GM19452 (cell line): ENCODE measurements around the gene POLR1C.
"Not testable (repeated sequence)": the region's sequence is repeated elsewhere in the genome, so short reads cannot be mapped to it uniquely, and the experiment has no call there.

Experiments used
- ATAC-seq: cut with Tn5 transposase; IDR thresholded peaks from one replicate; pipeline ENCODE4 v1.9.1; 2021; ENCODE audit not compliant: unreplicated experiment

The POLR1C gene, protein sequence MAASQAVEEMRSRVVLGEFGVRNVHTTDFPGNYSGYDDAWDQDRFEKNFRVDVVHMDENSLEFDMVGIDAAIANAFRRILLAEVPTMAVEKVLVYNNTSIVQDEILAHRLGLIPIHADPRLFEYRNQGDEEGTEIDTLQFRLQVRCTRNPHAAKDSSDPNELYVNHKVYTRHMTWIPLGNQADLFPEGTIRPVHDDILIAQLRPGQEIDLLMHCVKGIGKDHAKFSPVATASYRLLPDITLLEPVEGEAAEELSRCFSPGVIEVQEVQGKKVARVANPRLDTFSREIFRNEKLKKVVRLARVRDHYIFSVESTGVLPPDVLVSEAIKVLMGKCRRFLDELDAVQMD

DNA sequence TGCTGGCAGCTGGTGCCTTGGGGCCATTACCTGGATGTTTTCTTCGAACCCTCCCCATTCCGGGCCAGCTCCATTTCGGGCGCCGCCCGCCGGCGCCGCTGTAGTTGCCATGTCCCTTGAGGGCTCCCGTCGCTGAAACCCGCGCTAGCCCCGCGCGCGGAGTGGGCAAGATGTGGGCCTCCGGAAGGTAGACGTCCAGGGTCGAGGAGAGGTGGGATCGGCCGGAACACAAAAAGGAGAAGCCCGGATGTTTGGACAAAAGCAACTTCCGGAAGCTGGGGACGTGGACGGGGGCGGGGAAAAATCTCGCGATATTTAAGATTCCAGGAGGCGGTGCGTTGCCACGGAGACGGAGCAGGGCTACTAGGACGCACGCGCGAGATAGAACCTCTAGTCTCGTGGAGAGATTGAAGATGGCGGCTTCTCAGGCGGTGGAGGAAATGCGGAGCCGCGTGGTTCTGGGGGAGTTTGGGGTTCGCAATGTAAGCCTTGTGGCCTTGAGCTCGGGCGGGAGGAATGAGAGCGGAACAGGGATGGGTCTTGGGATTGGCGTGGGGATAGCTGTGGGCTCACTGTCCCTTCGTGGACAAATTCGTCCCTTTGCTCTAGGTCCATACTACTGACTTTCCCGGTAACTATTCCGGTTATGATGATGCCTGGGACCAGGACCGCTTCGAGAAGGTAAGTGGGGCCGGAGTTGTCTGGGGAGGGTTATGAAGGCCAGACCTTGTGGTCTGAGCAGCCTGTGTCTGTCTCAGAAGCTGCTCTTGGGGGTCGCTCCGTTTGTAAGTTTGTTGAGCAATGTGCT is at the start of gene POLR1C, which contains the start of gene YIPF3:
TSS of gene POLR1C (plus strand) at position 393 of the 808 bp plus-strand sequence. CDS start at position 414, 21 bp downstream.
TSS of gene YIPF3 (minus strand) at position 230 of the 808 bp plus-strand sequence. CDS start at position 111, 119 bp downstream.
- ATAC-seq: peak; percentile 90

DNA sequence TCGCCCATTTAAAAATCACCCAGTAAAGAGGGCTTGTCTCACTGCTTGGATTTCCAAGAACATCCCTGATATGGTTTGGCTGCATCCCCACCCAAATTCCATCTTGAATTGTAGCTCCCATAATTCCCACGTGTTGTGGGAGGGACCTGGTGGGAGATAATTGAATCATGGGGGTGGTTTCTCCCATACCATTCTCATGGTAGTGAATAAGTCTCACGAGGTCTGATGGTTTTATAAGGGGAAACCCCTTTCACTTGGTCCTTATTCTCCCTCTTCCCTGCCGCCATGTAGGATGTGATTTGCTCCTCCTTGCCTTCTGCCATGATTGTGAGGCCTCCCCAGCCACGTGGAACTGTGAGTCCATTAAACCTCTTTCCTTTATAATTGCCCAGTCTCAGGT is 49.6 kb upstream of the POLR1C start:
- not testable (repeated sequence) for ATAC-seq

DNA sequence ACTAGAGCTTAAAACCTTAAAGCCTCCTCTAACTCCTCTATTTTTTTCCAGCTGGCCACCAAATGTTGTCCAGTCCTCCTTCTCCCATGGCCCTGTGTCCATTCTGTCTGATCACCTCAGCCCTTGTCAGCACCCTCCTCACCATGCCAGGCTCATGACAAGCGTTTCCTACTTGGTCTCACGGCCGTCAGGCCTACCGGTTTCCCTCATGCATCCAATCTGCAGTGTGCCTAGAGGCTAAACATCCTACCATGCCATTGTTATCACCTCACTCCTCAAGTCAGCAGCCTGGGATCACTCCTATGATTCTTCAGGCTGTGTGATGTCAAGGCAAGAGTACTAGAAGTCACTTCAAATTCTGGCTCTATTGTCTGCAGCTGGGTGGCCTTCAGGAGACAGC is 49.1 kb upstream of the POLR1C start:
- no peak for ATAC-seq

DNA sequence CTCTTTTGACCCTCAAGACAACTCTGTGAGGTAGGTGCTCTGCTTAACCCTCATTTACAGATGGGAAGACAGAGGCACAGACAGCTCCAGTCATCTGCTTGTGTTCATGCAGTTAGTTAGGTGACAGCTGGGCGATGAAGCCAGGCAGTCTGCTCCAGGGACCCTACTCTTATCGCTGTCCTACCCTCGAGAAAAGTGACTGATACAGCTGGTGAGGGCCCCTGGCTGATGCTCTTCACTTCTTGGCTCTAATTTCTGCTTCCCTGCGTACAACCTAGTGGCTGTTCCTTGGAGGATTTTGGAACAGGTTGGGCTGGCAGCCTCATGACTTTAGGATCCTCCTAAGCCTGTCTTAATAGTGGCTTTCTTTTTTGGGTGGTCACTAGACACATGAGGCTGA is 48.6 kb upstream of the POLR1C start:
- ATAC-seq: no peak

DNA sequence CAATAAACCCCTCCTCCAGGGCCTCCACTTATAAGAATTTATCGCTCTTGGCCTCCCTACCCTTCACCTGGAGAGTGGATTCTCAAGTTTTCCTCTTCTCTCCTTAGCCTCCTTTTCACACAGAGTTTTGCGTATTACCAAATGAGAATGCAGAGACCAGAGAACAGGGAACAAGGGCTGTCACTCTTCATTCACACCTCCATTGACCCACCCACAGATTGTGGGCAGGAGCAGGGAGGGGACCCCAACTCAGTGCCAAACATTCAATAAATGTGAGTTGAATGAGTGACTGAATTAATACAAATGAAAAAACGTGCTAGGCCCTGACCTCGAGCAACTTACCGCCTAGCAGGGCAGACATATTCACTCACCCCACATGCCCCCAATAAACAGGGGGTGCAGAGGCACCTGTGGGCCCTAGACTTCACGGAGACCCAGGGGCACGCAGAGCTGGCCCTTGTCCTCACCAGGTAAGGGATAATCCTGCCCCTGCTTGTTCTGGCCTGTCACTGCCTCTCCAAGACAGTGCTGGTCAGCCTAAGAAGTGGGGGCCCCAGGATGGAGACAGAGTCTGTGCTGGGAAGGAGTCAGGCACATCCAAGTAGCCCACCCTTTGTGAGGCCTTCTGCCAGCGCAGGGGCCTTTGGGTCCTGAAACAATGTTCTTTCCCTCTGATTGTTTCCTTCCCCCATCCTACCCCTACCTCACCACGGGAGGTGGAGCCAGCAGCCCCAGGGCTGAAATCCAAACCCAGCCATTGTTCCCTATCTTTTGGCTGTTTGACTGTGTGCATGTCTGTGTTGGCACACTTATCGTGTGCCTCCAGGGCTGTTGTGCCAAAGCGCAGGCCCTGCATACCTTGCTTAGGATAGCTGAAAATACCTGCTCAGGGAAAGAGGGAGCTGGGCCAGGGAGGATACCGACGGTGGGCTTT is 47.9 kb upstream of the POLR1C start:
- no peak for ATAC-seq

DNA sequence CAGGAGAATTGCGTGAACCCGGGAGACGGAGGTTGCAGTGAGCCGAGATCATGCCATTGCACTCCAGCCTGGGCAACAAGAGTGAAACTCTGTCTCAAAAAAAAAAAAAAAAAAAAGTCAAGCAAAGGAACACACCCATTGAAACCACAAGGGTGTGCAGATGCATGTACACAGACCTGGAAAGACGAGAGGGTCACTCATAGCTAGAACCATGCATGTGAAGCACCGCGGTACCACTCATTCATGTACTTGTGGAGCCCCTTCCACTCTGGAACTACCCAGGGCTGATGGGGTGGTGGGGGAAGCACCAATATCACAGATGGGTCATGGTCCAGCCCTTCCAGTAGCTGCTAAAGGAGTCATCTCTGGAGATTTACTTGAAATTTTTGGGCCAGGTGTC is 46.9 kb upstream of the POLR1C start:
- ATAC-seq: no peak

DNA sequence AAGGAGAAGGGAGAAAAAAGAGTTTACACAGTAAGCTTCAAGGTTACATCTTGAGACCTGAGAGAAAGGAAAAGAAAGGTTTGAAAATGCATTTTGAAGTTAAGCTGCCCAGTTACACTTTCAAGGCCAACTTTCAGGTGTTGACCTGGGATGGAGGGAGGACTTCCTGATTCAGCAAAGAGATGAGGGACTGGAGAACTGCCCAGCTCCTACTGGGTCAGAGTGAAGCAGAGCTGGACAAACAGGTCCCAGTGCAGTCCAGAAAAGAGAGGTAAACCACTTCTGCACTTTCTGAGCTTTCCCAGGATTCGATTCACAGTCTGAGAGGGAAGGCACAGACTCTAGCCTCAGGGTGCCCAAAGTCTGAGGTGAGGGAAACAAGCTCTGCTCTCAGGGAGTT is 45.5 kb upstream of the POLR1C start:
- no peak for ATAC-seq

DNA sequence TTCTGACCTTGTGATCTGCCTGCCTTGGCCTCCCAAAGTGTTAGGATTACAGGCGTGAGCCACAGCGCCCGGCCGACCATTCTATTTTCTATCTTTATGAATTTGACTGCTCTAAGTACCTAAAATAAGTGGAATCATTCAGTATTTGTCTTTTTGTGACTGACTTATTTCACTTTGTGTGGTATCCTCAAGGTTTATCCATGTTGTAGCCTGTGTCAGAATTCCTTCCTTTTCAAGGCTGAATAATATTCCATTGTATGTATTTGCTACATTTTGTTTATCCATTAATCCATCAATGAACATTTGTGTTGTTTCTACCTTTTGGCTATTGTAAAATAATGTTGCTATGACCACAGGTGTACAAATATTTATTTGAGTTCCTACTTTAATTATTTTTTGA is 44.4 kb upstream of the POLR1C start:
- ATAC-seq: no peak

DNA sequence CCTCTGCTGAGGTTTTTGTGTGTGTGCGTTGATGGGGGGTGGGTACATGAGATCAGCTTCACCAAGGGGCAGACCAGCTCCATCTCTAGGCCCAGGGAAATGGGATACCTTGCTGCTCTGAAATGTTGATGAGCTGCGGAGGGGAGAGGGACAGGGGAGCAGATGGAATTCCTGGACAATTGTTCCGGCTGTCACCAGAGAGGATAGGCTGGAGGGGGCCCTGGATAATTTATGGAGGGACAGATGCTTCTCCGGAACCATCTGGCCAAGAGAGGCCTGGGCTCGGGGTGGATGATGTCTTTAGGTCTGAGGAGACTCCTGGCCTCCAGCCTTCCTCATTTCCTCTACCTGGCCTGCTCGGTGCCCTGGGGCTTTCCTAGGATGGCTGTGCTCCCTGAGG is 41.4 kb upstream of the POLR1C start:
- ATAC-seq: no peak

DNA sequence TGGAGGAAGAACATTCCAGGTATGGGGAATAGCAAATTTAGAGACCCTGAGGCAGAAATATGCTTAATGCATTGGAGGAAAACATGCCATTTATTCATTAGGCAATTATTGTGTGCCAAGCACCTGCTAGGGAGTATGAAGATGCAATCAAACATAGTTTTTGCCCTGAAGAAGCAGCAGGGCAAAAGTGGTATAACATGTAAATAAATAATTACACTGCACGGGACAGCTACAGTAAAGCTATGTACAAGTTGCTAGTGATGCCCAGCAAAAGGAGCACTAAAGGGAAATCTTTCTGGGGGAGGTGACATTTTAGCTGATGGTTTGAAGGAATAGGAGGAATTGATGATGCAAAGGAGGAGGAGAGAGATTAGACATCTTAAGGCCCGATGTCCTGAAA is 40.1 kb upstream of the POLR1C start:
- ATAC-seq: no peak

DNA sequence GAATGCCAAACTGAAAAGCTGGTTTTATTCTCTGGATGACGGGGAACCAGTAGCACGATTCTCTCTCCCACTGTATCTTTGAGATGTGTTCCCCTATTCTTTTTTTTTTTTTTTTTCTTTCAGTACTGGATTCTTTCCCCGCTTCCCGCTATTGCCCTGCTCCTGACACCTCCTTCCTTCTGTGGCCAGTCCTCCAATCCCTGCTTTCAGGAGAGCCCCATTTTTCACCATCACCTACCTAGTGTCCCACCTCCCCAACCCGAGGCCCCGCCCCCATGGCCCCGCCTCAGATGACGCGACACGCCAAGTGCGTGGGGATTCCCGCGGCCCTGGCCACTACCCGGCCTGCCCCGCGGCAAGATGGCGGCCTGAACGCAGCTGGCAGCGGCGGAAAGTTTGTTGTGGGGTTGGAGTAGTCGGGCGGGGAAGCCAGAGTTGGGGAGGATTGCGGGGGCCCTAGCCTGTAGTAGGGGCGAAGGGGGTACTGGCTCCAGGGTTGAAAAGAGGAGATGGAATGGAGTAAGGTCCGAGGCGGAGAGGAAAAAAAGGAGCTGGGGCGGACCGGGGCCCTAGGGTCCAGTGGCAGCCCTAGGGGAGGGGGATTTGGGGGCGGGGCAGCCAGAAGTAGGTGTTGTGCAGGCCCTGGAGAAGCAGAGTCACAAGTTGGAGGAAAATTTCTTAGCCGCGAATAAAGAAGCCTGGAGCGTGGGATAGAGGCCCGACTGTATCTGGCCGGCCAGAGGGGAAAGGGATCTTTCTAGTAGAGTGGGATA is 39.5 kb upstream of the POLR1C start, which contains the start of gene TJAP1:
TSS of gene TJAP1 (plus strand) at position 336 of the 773 bp plus-strand sequence. CDS start 21,432 bp downstream, outside the sequence.
- peak; percentile 95 for ATAC-seq

DNA sequence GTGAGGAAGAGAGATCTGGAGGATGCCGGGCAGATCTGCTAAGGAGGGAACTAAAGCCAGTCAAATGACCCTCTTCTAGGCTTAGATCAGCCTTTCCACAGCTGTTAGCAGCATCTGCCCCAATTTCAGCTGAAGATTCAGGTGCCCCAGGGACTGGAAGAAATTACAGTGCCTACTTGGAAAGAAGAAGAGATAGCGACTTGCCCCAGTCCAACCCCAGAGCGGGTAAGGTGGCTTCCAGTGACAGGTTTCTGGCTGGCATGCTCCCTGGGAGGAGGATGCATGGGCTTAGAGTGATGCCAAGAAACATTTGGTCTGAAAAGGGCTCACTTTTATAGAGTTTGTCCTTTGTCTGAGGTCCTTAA is 38.9 kb upstream of the POLR1C start:
- ATAC-seq: no peak

DNA sequence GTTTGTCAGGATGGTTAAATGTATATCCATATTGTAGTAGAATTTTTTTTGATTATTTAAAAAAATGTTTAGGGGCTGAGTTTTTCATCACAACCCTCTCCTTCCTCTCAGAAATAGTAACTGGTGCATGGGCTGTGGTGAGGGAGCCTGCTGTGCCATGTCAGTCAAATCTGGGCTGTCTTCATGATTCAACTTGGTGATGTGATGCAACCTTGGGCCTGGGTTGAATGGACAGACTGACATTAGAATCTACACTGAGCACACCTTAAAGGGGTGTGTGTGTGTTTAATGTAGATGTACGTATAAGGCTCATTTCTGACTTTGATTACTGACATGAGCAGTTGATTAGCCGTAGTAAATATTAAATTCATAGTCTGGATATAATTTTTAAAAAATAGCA is 35.8 kb upstream of the POLR1C start:
- no peak for ATAC-seq

DNA sequence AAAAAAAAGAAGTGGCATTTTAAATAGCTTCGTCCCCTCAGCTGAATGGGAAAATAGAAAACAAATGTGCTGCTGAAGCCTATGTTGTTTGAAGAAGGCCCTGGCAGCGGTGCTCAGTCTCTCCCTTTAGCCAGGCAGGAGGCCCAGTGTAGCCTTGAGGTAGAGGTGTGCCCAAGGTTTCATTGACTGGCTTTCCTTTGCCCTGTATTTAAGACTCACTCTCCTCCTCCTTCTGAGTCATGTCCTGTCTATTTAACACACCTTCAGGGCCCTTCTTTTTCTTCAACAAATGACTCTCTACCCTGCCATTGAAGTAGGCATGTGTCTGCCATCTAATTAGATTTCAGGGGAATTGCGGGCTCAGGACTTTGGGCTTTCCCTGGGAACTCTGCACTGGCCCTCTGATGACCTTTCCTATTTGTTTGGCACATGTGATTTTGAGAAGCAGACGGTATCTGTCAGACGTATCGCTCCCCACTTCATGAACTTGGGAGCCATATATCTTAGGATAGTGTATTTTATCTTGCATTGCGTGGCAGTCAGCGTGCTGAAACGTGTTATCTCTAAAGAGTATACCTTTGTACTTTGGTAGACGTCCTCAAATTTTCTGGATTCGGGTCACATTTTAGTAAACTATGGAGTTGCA is 35.2 kb upstream of the POLR1C start:
- no peak for ATAC-seq

DNA sequence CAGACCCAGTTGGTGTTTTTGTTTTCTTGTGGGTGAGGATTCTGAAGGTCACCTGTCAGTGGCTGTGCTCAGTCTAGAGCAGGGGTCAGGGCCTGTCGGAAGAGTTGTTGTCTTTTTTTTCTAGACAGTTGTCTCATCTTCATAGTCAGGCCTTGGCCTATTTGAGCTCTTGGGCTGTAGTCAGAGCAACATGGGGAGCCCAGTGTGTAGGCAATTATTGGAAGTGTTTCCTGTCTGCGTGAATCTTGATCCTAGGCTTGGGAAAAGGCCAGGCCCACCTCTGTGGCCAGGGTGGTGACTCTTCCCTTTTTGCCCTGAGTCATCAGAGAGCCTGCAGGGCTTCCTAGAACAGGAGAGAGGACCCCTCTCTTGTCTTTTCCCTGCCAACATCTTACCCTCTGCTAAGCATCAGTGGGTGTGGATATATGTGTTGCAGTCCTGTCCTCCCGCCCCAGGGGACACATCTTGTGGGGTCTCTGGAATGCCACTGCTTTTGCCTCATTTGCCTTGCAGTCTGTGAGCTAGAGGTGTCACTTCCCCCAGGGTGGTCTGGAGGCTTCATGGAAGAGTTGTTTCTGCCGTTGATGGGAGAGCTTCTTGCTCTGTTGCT is 28.1 kb upstream of the POLR1C start:
- no peak for ATAC-seq

DNA sequence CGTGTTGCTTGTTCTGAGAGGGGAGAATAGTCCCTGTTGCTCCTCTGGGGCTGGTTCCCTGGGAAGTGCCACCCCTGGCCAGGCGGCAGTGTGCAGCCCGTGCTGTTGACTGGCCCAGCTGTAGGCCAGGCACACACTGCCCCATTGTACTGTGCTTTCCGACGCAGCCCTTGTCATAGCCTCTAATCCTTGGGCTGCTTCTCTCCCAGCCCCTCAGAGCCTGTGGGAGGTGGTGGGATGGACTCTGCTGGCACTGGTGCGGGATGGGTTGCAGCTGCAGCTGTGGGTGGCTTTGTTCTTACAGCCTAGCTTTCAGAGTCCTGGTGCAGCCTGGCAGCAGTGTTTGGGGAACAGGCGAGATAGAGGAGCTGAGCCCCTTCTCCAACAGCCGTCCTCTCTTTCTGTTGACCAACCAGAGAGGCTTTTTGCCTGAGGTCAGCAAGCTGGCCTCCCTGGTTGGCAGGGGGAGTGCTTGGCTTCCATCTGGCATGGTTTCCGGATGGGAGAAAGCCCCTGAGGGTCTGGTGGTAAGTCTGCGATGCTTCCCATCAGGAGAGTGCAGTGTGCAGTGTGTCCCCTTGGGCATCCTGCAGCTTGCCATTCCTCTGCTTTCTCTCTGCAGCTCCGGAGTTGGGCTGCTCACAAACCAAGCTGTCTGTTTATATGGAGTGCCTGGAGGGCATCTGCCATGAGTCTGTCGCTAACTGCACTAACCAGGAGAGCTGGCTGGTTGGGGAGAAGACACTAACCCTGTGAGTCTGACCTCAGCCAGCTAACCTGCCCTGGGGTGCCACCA is 27.4 kb upstream of the POLR1C start:
- no peak for ATAC-seq

DNA sequence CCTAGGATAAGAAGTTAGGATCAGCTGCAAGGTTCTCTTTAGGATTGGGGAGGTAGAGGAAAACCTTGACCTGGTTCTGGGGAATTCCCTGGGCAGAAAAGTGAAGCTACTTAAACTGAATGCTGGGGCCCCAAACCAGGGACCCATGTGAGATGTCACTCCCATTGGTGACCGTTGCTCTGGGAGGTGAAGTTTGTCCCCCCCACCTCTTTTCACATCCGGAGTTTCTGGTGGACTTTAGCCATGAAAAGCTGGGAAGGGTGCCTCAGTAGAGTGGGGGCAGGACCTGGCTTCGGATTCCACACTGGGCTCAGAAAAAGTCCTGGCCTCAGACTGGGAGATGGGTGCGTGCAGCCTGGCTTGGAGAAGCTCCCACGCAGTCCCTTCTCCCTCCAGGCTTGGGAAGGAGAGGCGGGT is 26.4 kb upstream of the POLR1C start:
- no peak for ATAC-seq
